WTC11 (cell line): ENCODE measurements around the gene SUN2. TPM values are rescaled to one million over a fixed set of nuclear protein-coding genes. Genes with fewer than 3 reads are reported as not detected.

Source experiments
- ATAC-seq: fragments of 200-7000 bp; cut with Tn5 transposase; 2 replicates; pipeline ENCODE4 v1.10.0; 2021; ENCODE audit warnings: mild to moderate bottlenecking, moderate library complexity
- CTCF ChIA-PET: fragments of 300-600 bp; sonication (Branson Sonifier 250); formaldehyde crosslinking; loops from one replicate; lab custom pipeline; 2021; ENCODE audit warnings: antibody characterized with exemption; lab: Charles Lee
- POLR2A ChIA-PET: fragments of 350-600 bp; sonication (Branson Sonifier 250); formaldehyde crosslinking; loops from one replicate; lab custom pipeline; 2021; ENCODE audit warnings: antibody characterized with exemption; lab: Charles Lee
- DNase-seq: peaks from one replicate; pipeline ENCODE4 v3.0.0; 2021; ENCODE audit warnings: low spot score
- H3K27ac Mint-ChIP-seq: 2 replicates; pipeline ENCODE4 v1.8.0; 2021; ENCODE audit warnings: mixed read lengths
- H3K27me3 Mint-ChIP-seq: 2 replicates; pipeline ENCODE4 v1.8.0; 2021; ENCODE audit warnings: low read depth, mild to moderate bottlenecking, moderate library complexity, mixed read lengths
- H3K36me3 Mint-ChIP-seq: 2 replicates; pipeline ENCODE4 v1.8.0; 2021; ENCODE audit warnings: mixed read lengths
- H3K4me1 Mint-ChIP-seq: 2 replicates; pipeline ENCODE4 v1.8.0; 2022; ENCODE audit warnings: mixed read lengths
- H3K4me3 Mint-ChIP-seq: 2 replicates; pipeline ENCODE4 v1.8.0; 2021; ENCODE audit warnings: mild to moderate bottlenecking, moderate library complexity, mixed read lengths
- H3K9me3 Mint-ChIP-seq: 2 replicates; pipeline ENCODE4 v1.8.0; 2021; ENCODE audit warnings: mixed read lengths
- CREM ChIP-seq: sonication (generic); formaldehyde crosslinking; IDR thresholded peaks from 2 replicates; pipeline ENCODE4 v1.8.1; 2022; ENCODE audit warnings: mild to moderate bottlenecking, missing genetic modification reagents, moderate library complexity
- FOXJ3 ChIP-seq: sonication (generic); formaldehyde crosslinking; IDR thresholded peaks from 2 replicates; pipeline ENCODE4 v1.9.0; 2021; ENCODE audit warnings: missing genetic modification reagents, mild to moderate bottlenecking, borderline replicate concordance
- FOXP1 ChIP-seq: sonication (generic); formaldehyde crosslinking; IDR thresholded peaks from 2 replicates; pipeline ENCODE4 v1.8.0; 2022; ENCODE audit warnings: missing genetic modification reagents, mild to moderate bottlenecking, moderate library complexity, borderline replicate concordance
- MXD4 ChIP-seq: fragments of 250-450 bp; sonication (Bioruptor Pico); IDR thresholded peaks from 2 replicates; pipeline ENCODE4 v1.8.0; 2021; ENCODE audit warnings: mild to moderate bottlenecking, moderate library complexity, borderline replicate concordance
- NFE2L1 ChIP-seq: sonication (generic); formaldehyde crosslinking; IDR thresholded peaks from 2 replicates; pipeline ENCODE4 v1.8.1; 2023; ENCODE audit warnings: missing genetic modification reagents
- NFYB ChIP-seq: sonication (generic); formaldehyde crosslinking; conservative IDR thresholded peaks from 2 replicates; pipeline ENCODE4 v1.8.0; 2022; ENCODE audit warnings: low read depth, missing genetic modification reagents
- NR2C2 ChIP-seq: sonication (generic); formaldehyde crosslinking; IDR thresholded peaks from 2 replicates; pipeline ENCODE4 v1.8.0; 2022; ENCODE audit warnings: mild to moderate bottlenecking, missing genetic modification reagents
- NR3C1 ChIP-seq: sonication (generic); formaldehyde crosslinking; conservative IDR thresholded peaks from 2 replicates; pipeline ENCODE4 v1.8.1; 2023; ENCODE audit warnings: low read depth, mild to moderate bottlenecking, missing genetic modification reagents
- PRRX2 ChIP-seq: fragments of 250-450 bp; sonication (Bioruptor Pico); IDR thresholded peaks from 2 replicates; pipeline ENCODE4 v1.8.0; 2021; ENCODE audit warnings: mild to moderate bottlenecking
- SMAD3 ChIP-seq: sonication (generic); formaldehyde crosslinking; IDR thresholded peaks from 2 replicates; pipeline ENCODE4 v1.8.0; 2022; ENCODE audit warnings: missing genetic modification reagents, mild to moderate bottlenecking, borderline replicate concordance
- ZNF263 ChIP-seq: sonication (generic); formaldehyde crosslinking; IDR thresholded peaks from 2 replicates; pipeline ENCODE4 v1.8.1; 2022; ENCODE audit warnings: low read depth, mild to moderate bottlenecking, moderate library complexity, missing genetic modification reagents
- ZNF416 ChIP-seq: fragments of 250-450 bp; sonication (Bioruptor Pico); IDR thresholded peaks from 2 replicates; pipeline ENCODE4 v1.9.0; 2021; ENCODE audit warnings: mild to moderate bottlenecking, inconsistent platforms
- total RNA-seq: library from RNA; stranded (reverse); gene quantifications from 3 replicates; pipeline ENCODE4 v1.2.3, GENCODE V29; 2021
- TF ChIP-seq, protein P1 (sequence below): sonication (generic); formaldehyde crosslinking; IDR thresholded peaks from 2 replicates; pipeline ENCODE4 v1.8.0; 2023; ENCODE audit warnings: missing genetic modification reagents
- TF ChIP-seq, protein P2 (sequence below): sonication (generic); formaldehyde crosslinking; conservative IDR thresholded peaks from 2 replicates; pipeline ENCODE4 v1.8.1; 2023; ENCODE audit warnings: mild to moderate bottlenecking, low read depth, missing genetic modification reagents, moderate library complexity
- TF ChIP-seq, protein P3 (sequence below): sonication (generic); formaldehyde crosslinking; IDR thresholded peaks from 2 replicates; pipeline ENCODE4 v1.8.1; 2023; ENCODE audit warnings: mild to moderate bottlenecking, missing genetic modification reagents
- TF ChIP-seq, protein P4 (sequence below): sonication (generic); formaldehyde crosslinking; IDR thresholded peaks from 2 replicates; pipeline ENCODE4 v1.8.0; 2022; ENCODE audit warnings: missing genetic modification reagents
- TF ChIP-seq, protein P5 (sequence below): sonication (generic); formaldehyde crosslinking; IDR thresholded peaks from 2 replicates; pipeline ENCODE4 v1.8.1; 2023; ENCODE audit warnings: mild to moderate bottlenecking, missing genetic modification reagents, borderline replicate concordance
- TF ChIP-seq, protein P6 (sequence below): fragments of 250-450 bp; sonication (Bioruptor Pico); IDR thresholded peaks from 2 replicates; pipeline ENCODE4 v1.8.0; 2021; ENCODE audit warnings: mild to moderate bottlenecking

The SUN2 gene
- total RNA-seq, 1 experiment from 2014 or later: 30.1 TPM

DNA sequence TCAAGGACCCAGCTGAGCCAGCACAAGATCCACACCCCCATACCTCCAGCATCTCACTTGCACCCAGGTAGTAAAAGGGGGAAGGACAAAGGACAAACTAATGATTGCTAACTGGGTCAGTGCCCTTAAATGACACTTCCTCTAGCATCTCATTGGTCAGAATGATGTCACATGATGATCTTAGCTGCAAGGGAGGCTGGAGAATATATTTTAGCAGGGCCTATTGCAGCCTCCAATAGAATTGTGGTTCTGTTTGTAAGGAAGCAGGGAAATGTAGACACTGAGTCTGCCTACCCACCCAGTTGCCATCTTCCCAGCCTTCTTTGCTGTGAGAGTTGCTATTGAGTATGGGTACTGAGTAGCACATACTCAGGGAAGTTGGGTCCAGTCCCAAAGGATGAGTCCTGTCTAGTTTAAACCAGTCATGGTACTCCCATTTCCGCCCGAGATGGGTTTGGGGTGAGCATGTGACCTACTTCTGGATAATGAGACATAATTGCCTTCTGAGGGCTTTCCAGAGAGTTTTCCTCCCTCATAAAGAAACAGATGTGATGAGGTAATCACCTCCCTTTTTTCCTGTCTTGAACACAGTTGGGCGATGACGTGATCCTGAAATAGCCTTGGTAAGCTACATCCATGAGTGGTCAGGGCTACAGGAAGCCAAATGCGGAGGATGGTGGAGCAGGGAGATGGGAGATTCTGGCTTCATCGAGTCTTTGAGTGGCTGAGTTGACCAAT, 43.6 kb upstream of the SUN2 start (continued):
- TF ChIP-seq, protein P1, sequence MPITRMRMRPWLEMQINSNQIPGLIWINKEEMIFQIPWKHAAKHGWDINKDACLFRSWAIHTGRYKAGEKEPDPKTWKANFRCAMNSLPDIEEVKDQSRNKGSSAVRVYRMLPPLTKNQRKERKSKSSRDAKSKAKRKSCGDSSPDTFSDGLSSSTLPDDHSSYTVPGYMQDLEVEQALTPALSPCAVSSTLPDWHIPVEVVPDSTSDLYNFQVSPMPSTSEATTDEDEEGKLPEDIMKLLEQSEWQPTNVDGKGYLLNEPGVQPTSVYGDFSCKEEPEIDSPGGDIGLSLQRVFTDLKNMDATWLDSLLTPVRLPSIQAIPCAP (CRISPR knock-in tag): no peak
- TF ChIP-seq, protein P2, sequence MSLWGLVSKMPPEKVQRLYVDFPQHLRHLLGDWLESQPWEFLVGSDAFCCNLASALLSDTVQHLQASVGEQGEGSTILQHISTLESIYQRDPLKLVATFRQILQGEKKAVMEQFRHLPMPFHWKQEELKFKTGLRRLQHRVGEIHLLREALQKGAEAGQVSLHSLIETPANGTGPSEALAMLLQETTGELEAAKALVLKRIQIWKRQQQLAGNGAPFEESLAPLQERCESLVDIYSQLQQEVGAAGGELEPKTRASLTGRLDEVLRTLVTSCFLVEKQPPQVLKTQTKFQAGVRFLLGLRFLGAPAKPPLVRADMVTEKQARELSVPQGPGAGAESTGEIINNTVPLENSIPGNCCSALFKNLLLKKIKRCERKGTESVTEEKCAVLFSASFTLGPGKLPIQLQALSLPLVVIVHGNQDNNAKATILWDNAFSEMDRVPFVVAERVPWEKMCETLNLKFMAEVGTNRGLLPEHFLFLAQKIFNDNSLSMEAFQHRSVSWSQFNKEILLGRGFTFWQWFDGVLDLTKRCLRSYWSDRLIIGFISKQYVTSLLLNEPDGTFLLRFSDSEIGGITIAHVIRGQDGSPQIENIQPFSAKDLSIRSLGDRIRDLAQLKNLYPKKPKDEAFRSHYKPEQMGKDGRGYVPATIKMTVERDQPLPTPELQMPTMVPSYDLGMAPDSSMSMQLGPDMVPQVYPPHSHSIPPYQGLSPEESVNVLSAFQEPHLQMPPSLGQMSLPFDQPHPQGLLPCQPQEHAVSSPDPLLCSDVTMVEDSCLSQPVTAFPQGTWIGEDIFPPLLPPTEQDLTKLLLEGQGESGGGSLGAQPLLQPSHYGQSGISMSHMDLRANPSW: no peak
- TF ChIP-seq ZNF416: no peak

DNA sequence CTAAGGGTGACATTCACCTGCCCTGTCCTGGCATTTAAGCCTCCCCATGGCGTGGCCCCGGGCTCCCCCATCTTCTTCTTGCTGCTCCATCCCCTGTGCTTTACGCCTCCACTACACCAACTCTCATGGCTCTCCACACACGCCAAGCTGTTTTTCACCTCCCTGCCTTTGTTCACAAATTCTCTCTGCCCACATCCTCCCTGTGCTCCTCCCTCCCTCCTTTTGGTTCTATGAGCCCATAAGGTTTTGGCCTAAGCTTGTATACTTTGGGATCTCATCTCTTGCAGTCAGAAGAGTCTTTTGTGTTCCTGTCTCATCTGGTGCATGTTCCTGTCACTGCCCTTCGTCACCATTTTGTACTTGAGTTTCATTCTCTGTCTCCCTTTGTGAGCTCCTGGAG, 42.7 kb upstream of the SUN2 start:
- no peak for DNase-seq
- peaks cover 66% of the 10 kb centered on the region for H3K27me3 Mint-ChIP-seq
- H3K4me1 Mint-ChIP-seq: peaks cover 13% of the 10 kb centered on the region
- TF ChIP-seq NFYB: no peak
- no peak for TF ChIP-seq NFE2L1 (CRISPR knock-in tag)
- no peak for TF ChIP-seq NR3C1 (CRISPR knock-in tag)
- TF ChIP-seq CREM: no peak
- TF ChIP-seq, protein P3, sequence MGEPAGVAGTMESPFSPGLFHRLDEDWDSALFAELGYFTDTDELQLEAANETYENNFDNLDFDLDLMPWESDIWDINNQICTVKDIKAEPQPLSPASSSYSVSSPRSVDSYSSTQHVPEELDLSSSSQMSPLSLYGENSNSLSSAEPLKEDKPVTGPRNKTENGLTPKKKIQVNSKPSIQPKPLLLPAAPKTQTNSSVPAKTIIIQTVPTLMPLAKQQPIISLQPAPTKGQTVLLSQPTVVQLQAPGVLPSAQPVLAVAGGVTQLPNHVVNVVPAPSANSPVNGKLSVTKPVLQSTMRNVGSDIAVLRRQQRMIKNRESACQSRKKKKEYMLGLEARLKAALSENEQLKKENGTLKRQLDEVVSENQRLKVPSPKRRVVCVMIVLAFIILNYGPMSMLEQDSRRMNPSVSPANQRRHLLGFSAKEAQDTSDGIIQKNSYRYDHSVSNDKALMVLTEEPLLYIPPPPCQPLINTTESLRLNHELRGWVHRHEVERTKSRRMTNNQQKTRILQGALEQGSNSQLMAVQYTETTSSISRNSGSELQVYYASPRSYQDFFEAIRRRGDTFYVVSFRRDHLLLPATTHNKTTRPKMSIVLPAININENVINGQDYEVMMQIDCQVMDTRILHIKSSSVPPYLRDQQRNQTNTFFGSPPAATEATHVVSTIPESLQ (CRISPR knock-in tag): no peak
- TF ChIP-seq SMAD3: no peak
- H3K4me3 Mint-ChIP-seq: no peak overlapping the region
- ATAC-seq: no peak
- ChIA-PET CTCF (no interaction called here), POLR2A (no interaction called here)
- no peak overlapping the region for H3K27ac Mint-ChIP-seq
- no peaks in the 10 kb centered on the region for H3K36me3 Mint-ChIP-seq
- H3K9me3 Mint-ChIP-seq: peaks cover 11% of the 10 kb centered on the region

DNA sequence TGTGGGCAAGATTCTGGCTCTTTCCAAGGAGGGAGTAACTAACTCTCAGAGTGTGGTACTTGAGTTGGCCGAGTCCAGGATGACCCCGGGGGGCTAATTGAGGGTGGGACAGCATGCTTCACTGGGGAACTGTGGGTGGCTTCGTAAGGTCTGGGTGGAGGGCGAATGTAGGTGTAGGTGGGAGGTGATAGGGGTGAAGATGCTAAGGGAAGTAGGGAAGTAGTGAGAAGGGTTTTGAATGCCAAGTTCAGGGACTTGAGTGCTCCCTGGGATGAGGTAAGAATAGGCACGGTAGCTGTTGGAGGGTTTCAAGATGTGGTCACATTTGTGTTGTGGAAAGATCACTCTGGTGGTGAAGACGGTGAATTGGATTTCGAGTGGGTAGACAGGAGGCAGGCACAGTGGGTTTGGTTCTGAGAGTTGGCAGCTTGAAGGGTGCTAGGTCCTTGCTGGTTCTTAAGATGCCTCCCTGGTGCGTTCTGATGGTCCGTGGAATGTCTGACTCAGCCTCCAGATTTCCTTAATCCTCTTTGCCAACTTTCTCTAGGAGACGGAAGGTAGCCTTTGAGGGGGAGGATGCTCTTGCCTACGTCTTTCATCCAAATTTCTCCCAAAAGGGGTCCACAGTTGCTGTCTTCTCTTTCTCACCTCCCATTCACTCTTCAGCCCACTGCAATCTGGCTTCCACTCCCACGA, 40.6 kb upstream of the SUN2 start:
- Mint-ChIP-seq H3K9me3 (peaks cover 11% of the 10 kb centered on the region), H3K36me3 (no peaks in the 10 kb centered on the region), H3K4me3 (no peak overlapping the region), H3K4me1 (peaks cover 15% of the 10 kb centered on the region), H3K27ac (no peak overlapping the region), H3K27me3 (peaks cover 57% of the 10 kb centered on the region)
- ATAC-seq (no peak), DNase-seq (no peak)
- ChIA-PET POLR2A (no interaction called here), CTCF (no interaction called here)
- TF ChIP-seq, protein P4, sequence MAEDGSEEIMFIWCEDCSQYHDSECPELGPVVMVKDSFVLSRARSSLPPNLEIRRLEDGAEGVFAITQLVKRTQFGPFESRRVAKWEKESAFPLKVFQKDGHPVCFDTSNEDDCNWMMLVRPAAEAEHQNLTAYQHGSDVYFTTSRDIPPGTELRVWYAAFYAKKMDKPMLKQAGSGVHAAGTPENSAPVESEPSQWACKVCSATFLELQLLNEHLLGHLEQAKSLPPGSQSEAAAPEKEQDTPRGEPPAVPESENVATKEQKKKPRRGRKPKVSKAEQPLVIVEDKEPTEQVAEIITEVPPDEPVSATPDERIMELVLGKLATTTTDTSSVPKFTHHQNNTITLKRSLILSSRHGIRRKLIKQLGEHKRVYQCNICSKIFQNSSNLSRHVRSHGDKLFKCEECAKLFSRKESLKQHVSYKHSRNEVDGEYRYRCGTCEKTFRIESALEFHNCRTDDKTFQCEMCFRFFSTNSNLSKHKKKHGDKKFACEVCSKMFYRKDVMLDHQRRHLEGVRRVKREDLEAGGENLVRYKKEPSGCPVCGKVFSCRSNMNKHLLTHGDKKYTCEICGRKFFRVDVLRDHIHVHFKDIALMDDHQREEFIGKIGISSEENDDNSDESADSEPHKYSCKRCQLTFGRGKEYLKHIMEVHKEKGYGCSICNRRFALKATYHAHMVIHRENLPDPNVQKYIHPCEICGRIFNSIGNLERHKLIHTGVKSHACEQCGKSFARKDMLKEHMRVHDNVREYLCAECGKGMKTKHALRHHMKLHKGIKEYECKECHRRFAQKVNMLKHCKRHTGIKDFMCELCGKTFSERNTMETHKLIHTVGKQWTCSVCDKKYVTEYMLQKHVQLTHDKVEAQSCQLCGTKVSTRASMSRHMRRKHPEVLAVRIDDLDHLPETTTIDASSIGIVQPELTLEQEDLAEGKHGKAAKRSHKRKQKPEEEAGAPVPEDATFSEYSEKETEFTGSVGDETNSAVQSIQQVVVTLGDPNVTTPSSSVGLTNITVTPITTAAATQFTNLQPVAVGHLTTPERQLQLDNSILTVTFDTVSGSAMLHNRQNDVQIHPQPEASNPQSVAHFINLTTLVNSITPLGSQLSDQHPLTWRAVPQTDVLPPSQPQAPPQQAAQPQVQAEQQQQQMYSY (CRISPR knock-in tag): no peak
- TF ChIP-seq FOXP1: no peak
- TF ChIP-seq ZNF263: no peak
- TF ChIP-seq, protein P5, sequence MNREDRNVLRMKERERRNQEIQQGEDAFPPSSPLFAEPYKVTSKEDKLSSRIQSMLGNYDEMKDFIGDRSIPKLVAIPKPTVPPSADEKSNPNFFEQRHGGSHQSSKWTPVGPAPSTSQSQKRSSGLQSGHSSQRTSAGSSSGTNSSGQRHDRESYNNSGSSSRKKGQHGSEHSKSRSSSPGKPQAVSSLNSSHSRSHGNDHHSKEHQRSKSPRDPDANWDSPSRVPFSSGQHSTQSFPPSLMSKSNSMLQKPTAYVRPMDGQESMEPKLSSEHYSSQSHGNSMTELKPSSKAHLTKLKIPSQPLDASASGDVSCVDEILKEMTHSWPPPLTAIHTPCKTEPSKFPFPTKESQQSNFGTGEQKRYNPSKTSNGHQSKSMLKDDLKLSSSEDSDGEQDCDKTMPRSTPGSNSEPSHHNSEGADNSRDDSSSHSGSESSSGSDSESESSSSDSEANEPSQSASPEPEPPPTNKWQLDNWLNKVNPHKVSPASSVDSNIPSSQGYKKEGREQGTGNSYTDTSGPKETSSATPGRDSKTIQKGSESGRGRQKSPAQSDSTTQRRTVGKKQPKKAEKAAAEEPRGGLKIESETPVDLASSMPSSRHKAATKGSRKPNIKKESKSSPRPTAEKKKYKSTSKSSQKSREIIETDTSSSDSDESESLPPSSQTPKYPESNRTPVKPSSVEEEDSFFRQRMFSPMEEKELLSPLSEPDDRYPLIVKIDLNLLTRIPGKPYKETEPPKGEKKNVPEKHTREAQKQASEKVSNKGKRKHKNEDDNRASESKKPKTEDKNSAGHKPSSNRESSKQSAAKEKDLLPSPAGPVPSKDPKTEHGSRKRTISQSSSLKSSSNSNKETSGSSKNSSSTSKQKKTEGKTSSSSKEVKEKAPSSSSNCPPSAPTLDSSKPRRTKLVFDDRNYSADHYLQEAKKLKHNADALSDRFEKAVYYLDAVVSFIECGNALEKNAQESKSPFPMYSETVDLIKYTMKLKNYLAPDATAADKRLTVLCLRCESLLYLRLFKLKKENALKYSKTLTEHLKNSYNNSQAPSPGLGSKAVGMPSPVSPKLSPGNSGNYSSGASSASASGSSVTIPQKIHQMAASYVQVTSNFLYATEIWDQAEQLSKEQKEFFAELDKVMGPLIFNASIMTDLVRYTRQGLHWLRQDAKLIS (CRISPR knock-in tag): no peak
- TF ChIP-seq CREM: no peak
- TF ChIP-seq, protein P6, sequence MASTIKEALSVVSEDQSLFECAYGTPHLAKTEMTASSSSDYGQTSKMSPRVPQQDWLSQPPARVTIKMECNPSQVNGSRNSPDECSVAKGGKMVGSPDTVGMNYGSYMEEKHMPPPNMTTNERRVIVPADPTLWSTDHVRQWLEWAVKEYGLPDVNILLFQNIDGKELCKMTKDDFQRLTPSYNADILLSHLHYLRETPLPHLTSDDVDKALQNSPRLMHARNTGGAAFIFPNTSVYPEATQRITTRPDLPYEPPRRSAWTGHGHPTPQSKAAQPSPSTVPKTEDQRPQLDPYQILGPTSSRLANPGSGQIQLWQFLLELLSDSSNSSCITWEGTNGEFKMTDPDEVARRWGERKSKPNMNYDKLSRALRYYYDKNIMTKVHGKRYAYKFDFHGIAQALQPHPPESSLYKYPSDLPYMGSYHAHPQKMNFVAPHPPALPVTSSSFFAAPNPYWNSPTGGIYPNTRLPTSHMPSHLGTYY (CRISPR knock-in tag): no peak
- no peak for TF ChIP-seq NR2C2
- TF ChIP-seq PRRX2 (CRISPR knock-in tag): no peak
- no peak for TF ChIP-seq MXD4
- TF ChIP-seq FOXJ3 (CRISPR knock-in tag): no peak
